ENCODE results near the gene ZNF528.

The ZNF528 gene

GRCh38 chr19:52397310-52398080, at the start of gene ZNF528:
TSS of gene ZNF528 (plus strand) at chr19:52397849. CDS start at chr19:52402014, 4,165 bp downstream.
- in situ Hi-C loops (cut with HindIII; ENCODE audit: low pct_ligation_motif_present, low sequenced_read_pairs) = no loop called here
- DNase-seq = peak; percentile 92
- no peaks in the 10 kb centered on the region for H3K27me3 ChIP-seq (replicated peaks)
- H3K36me3 ChIP-seq (replicated peaks) = no peaks in the 10 kb centered on the region
- no peak for TF ChIP-seq CTCF (IDR thresholded peaks at IDR 0.05; ENCODE audit: low read depth, low read length, missing control alignments)
- H3K27ac ChIP-seq = peak within 1 kb of the TSS; percentile 68
- H3K4me3 ChIP-seq (ENCODE audit: low read depth, low read length) = peak within 1 kb of the TSS; percentile 82

- H3K27ac ChIP-seq = no peak overlapping the region
- peak; percentile 6 for TF ChIP-seq CTCF (IDR thresholded peaks at IDR 0.05; ENCODE audit: low read depth, low read length, missing control alignments)
- H3K4me3 ChIP-seq (ENCODE audit: low read depth, low read length) = no peak overlapping the region
- in situ Hi-C loops (cut with HindIII; ENCODE audit: low pct_ligation_motif_present, low sequenced_read_pairs) = no loop called here
- no peaks in the 10 kb centered on the region for H3K27me3 ChIP-seq (replicated peaks)
- no peak for DNase-seq
- H3K36me3 ChIP-seq (replicated peaks) = no peaks in the 10 kb centered on the region
Observed at GRCh38 chr19:52351512-52351911, 46.1 kb upstream of the ZNF528 start.

GRCh38 chr19:52366414-52366824, 31.2 kb upstream of the ZNF528 start:
- no peak for TF ChIP-seq CTCF (IDR thresholded peaks at IDR 0.05; ENCODE audit: low read depth, low read length, missing control alignments)
- no peak overlapping the region for H3K4me3 ChIP-seq (ENCODE audit: low read depth, low read length)
- no peak overlapping the region for H3K27ac ChIP-seq
- H3K27me3 ChIP-seq (replicated peaks) = no peaks in the 10 kb centered on the region
- in situ Hi-C loops (cut with HindIII; ENCODE audit: low pct_ligation_motif_present, low sequenced_read_pairs) = no loop called here
- no peaks in the 10 kb centered on the region for H3K36me3 ChIP-seq (replicated peaks)
- DNase-seq = no peak

- in situ Hi-C loops (cut with HindIII; ENCODE audit: low pct_ligation_motif_present, low sequenced_read_pairs) = no loop called here
Observed at GRCh38 chr19:52369559-52370340, 27.9 kb upstream of the ZNF528 start, which contains the start of gene ZNF880. TSS of gene ZNF880 (plus strand) at chr19:52369923. CDS start at chr19:52369966, 43 bp downstream.

GRCh38 chr19:52370341-52370710, 27.3 kb upstream of the ZNF528 start:
- Histone ChIP-seq H3K36me3 (replicated peaks) (peaks cover 11% of the 10 kb centered on the region), H3K27me3 (replicated peaks) (no peaks in the 10 kb centered on the region), H3K27ac (peak overlapping the region; percentile 98), H3K4me3 (ENCODE audit: low read depth, low read length) (peak overlapping the region; percentile 88)
- in situ Hi-C loops (cut with HindIII; ENCODE audit: low pct_ligation_motif_present, low sequenced_read_pairs) = no loop called here
- no peak for TF ChIP-seq CTCF (IDR thresholded peaks at IDR 0.05; ENCODE audit: low read depth, low read length, missing control alignments)
- DNase-seq = no peak

More at GRCh38 chr19:52369559-52370340, 27.9 kb upstream of the ZNF528 start, which contains the start of gene ZNF880:
- no peaks in the 10 kb centered on the region for H3K27me3 ChIP-seq (replicated peaks)
- H3K36me3 ChIP-seq (replicated peaks) = peaks cover 10% of the 10 kb centered on the region
- peak; percentile 87 for DNase-seq
- H3K27ac ChIP-seq = peak within 1 kb of the TSS; percentile 98
- H3K4me3 ChIP-seq (ENCODE audit: low read depth, low read length) = peak within 1 kb of the TSS; percentile 88
- no peak for TF ChIP-seq CTCF (IDR thresholded peaks at IDR 0.05; ENCODE audit: low read depth, low read length, missing control alignments)

Data from brain microvascular endothelial cell (primary cell).